Measurements from ENCODE around the gene KIRREL1.
"Not testable (repeated sequence)": the region's sequence is repeated elsewhere in the genome, so short reads cannot be mapped to it uniquely, and the experiment has no call there.

The KIRREL1 gene

DNA sequence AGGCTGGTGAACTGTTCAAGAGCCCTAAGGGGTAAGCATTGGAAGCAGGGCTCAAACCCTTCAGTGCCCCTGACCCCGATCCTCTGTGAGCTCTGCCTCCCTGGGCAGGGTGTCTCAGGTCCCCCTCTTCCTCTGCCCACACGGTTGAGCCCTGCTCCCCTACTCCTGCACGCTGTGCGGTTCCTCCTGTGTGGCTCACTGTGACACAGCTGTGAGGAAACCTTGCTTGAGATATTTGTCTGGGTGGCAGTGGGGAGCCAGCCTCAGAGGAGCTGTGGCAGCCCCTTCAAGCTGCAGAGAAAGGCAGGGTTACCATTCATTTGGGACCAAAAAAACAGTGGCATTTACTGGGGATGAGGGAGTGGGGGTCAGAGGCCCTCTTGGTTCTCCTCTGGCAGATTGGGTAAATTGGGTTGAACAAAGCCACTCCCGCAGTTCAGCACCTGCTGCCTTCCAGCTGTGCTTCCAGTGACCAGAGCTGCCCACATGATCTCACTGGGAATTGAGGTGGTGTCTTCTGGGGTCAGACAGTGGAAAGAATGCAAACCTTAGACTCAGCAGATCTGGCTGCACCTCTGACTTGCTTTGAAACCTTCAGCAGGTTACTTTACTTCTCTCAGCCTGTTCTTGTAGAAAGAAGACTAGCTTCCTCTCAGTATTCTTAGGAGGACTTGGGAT lies 126.7 kb downstream of the KIRREL1 start:
- no peak overlapping the region for H3K27ac ChIP-seq
- TF ChIP-seq, protein P1, sequence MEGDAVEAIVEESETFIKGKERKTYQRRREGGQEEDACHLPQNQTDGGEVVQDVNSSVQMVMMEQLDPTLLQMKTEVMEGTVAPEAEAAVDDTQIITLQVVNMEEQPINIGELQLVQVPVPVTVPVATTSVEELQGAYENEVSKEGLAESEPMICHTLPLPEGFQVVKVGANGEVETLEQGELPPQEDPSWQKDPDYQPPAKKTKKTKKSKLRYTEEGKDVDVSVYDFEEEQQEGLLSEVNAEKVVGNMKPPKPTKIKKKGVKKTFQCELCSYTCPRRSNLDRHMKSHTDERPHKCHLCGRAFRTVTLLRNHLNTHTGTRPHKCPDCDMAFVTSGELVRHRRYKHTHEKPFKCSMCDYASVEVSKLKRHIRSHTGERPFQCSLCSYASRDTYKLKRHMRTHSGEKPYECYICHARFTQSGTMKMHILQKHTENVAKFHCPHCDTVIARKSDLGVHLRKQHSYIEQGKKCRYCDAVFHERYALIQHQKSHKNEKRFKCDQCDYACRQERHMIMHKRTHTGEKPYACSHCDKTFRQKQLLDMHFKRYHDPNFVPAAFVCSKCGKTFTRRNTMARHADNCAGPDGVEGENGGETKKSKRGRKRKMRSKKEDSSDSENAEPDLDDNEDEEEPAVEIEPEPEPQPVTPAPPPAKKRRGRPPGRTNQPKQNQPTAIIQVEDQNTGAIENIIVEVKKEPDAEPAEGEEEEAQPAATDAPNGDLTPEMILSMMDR (conservative IDR thresholded peaks at IDR 0.05), result no peak
- TF ChIP-seq ZFX (IDR thresholded peaks at IDR 0.05), result no peak

DNA sequence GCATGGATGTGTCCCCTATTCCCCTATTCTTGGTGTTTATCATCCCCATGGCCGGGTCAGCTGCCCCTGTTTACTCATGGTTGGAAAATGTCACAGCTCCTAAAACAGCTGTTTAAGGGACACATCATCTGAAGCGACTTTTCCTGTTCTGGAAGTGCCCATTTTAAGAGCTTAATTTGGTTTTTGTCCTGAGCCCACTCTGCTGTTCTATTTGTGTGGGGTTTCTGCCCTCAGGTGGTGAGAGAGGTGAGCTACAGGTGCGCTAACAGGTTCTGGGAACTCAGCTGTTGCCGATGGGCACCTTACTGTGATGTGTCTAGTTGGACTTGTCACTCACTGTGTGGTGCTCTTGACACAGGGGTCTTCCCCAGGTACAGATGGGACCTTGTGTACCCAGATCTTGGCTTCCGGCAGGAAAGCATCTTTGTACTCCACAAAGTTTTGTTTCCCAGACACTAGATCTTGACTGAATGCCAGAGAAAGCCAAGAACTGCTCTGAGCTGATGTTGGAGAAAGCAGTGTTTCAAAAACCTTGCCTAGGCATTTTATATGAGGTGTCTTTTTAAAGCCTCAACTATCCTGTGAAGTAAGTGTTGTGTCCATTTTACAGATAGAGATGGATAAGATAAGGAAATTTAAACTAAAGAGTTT lies 128.3 kb downstream of the KIRREL1 start:
- TF ChIP-seq ZFX (IDR thresholded peaks at IDR 0.05), result no peak
- TF ChIP-seq, protein P1 (conservative IDR thresholded peaks at IDR 0.05), result peak; percentile 88
- H3K27ac ChIP-seq, result no peak overlapping the region

DNA sequence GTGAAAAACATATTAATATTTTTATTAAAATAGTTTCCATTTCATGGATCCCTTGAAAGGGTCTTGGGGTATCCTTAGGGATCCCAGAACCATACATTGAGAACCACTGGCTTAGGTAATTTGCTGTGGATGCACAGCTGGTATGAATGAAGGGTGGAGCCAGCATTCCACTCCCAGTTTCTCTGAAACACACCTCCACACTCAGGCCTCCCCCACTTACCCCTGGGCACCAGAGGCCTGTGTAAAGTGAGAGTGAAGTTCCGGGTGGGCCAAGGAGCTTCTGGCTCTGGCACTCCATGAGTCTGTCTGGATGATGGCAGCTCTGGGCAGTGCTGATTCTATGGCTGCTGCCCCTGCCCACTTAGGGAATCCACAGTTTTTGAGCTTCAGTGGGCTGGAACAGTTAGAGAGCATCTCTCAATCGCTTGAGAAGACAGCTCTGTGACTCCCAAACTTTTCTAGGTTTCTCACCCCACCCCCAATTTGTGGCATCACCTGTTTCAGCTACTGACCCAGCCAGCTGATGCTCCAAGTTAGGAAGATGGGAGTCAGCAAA lies 129.5 kb downstream of the KIRREL1 start:
- TF ChIP-seq, protein P1 (conservative IDR thresholded peaks at IDR 0.05), result no peak
- no peak for TF ChIP-seq ZFX (IDR thresholded peaks at IDR 0.05)
- H3K27ac ChIP-seq, result no peak overlapping the region

DNA sequence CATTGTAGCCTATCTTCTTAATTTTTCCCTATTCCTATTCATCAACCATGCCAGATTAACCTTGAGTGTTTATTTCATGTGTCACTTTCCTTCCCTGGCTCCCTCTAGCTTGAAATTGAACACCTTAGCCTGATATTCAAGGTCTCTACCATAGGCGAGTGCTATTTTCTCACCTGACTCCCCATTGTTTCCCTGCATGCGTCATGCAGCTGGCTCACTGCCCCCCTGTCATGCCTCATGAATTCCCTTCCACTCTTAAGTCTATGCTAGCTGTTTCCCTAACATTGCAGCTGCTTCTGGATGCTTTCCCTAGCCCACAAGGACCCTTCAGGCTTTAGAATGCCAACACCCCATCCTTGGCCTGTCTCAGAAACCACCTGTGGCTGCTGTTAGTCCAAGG lies 130.6 kb downstream of the KIRREL1 start:
- TF ChIP-seq, protein P1 (conservative IDR thresholded peaks at IDR 0.05), result no peak
- no peak overlapping the region for H3K27ac ChIP-seq

DNA sequence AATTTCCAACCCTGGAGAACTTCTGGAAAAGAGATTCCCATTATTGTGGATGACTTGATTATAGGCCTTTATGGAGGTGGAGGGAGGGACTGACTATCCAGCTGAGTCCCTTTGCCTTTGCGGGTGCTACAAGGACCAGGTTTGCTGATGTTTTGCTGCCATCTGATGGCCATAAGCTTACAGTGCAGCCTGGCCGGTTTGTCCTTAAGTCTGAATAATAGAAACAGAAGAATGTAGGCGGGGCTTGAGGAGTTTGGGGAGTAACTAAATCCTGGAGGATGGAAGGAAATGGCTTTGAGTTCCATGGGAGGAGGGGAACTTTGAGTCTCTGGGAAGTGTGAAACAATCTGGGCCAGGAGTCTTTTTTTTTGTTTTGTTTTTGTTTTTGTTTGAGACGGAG lies 131.6 kb downstream of the KIRREL1 start:
- no peak overlapping the region for H3K27ac ChIP-seq
- TF ChIP-seq, protein P1 (conservative IDR thresholded peaks at IDR 0.05), result peak; percentile 89
- no peak for TF ChIP-seq ZFX (IDR thresholded peaks at IDR 0.05)

DNA sequence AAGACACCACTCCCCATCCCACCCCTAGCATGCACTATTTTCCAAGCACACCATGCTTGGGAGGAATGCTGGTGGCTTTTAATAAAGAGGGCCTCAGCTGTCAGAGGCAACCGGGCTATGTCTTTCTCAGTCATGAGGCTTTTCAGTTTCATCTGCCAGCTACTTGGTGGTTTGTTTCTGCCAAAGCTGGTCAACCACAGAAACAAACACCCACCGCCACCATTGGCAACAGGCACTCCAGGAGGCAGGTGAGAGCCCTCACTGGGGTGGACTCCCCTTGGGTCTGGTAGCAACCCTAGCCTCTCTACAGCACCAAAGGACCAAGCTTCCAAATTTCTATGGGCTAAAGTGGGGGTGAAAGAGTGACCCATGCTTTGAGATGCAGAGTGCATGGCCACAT lies 133.0 kb downstream of the KIRREL1 start:
- TF ChIP-seq ZFX (IDR thresholded peaks at IDR 0.05), result no peak
- TF ChIP-seq, protein P1 (conservative IDR thresholded peaks at IDR 0.05), result no peak
- no peak overlapping the region for H3K27ac ChIP-seq

DNA sequence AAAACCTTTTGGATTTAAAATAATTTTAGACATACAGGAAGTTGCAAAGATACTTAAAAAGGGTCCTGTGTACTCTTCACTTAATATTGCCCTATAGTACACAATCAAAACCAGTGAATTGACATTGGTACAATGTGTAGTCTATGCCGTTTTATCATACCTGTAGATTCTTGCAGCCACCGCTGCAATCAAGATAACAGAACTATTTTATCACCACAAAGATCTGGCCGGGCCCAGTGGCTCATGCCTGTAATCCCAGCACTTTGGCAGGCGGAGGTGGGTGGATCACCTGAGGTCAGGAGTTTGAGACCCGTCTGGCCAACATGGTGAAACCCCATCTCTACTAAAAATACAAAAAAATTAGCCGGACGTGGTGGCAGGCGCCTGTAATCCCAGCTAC lies 135.1 kb downstream of the KIRREL1 start:
- not testable (repeated sequence) for H3K27ac ChIP-seq

Data from C4-2B (cell line).